NT2/D1 (cell line): ENCODE results near the gene SCGB1D2.

ENCODE experiments used
- SUZ12 ChIP-seq: IDR thresholded peaks from 2 replicates; pipeline ENCODE4 v1.6.1; 2011; ENCODE audit not compliant: insufficient read length, insufficient read depth; ENCODE audit errors: extremely low read depth
- YY1 ChIP-seq: IDR thresholded peaks from 2 replicates; pipeline ENCODE4 v1.6.1; 2011; ENCODE audit not compliant: insufficient read length, insufficient read depth
- ZNF274 ChIP-seq: IDR thresholded peaks from 2 replicates; pipeline ENCODE4 v1.6.1; 2011; ENCODE audit warnings: mild to moderate bottlenecking, low read depth, low read length

DNA sequence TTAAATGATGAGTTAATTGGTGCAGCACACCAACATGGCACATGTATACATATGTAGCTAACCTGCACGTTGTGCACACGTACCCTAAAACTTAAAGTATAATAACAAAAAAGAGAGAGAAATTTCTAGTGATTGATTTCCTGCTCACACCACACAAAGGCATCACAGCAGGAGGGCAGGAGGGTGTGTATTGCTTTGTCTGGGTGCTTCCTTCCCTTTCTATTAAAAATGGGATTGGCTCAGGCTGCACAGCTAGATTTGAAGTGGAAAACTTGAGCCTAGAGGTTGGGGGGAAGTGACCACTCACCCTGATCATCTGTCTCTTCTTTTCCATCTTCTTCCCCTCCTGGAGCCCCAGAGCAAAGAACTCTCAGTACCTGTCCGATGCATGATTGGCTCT lies 944 bp upstream of the SCGB1D2 start:
- TF ChIP-seq ZNF274 (no peak), YY1 (no peak), SUZ12 (no peak)
